Measurements from ENCODE around the gene TYMS. TPM values are rescaled to one million over a fixed set of nuclear protein-coding genes. Genes with fewer than 3 reads are reported as not detected.
A peak's percentile ranks its signal among the peaks of the same experiment; 100 is the strongest.

TYMS gene
- total and polyA plus RNA-seq, 2 donors from 2014 or later: 6.0 to 10.2 TPM

GRCh38 chr18:622289-622688 lies 35.2 kb upstream of the TYMS start:
- no peak overlapping the region for H3K9ac ChIP-seq (ENCODE audit: low read length in 3 of 3)
- H3K4me1 ChIP-seq (ENCODE audit: control insufficient read depth in 2 of 3, insufficient read depth in 2 of 3, low read depth in 1 of 3, low read length in 3 of 3): peaks cover 0 to 2% (median 0%) of the 10 kb centered on the region in 3 donors
- H3K27me3 ChIP-seq (ENCODE audit: control insufficient read depth, insufficient read depth, low read length): no peaks in the 10 kb centered on the region
- DNase-seq (no peak), FAIRE-seq (no peak)
- no peak for TF ChIP-seq CTCF (IDR thresholded peaks at IDR 0.05; ENCODE audit: borderline replicate concordance, extremely low read depth, insufficient read depth)
- H3K9me3 ChIP-seq (ENCODE audit: control insufficient read depth in 2 of 3, insufficient read depth in 1 of 3, low read length in 3 of 3): no peaks in the 10 kb centered on the region
- intact Hi-C loops (cut with DNase I): loop anchor here (10.0 kb wide), 1 partner anchor 213 kb away; no protein-coding TSS in a partner anchor
- H3K27ac ChIP-seq (ENCODE audit: low read depth in 2 of 2, low read length in 2 of 2): no peak overlapping the region
- H3K36me3 ChIP-seq (ENCODE audit: control insufficient read depth in 2 of 3, insufficient read depth in 3 of 3, low read length in 3 of 3): no peaks in the 10 kb centered on the region
- H3K4me3 ChIP-seq (ENCODE audit: low read length in 3 of 3): no peak overlapping the region

GRCh38 chr18:623761-624620 lies 33.5 kb upstream of the TYMS start:
- Histone ChIP-seq H3K27me3 (ENCODE audit: control insufficient read depth, insufficient read depth, low read length) (no peaks in the 10 kb centered on the region), H3K9ac (ENCODE audit: low read length in 3 of 3) (no peak overlapping the region), H3K9me3 (ENCODE audit: control insufficient read depth in 2 of 3, insufficient read depth in 1 of 3, low read length in 3 of 3) (no peaks in the 10 kb centered on the region), H3K27ac (ENCODE audit: low read depth in 2 of 2, low read length in 2 of 2) (no peak overlapping the region), H3K4me3 (ENCODE audit: low read length in 3 of 3) (no peak overlapping the region), H3K36me3 (ENCODE audit: control insufficient read depth in 2 of 3, insufficient read depth in 3 of 3, low read length in 3 of 3) (no peaks in the 10 kb centered on the region), H3K4me1 (ENCODE audit: control insufficient read depth in 2 of 3, insufficient read depth in 2 of 3, low read depth in 1 of 3, low read length in 3 of 3) (peaks cover 0 to 2% (median 0%) of the 10 kb centered on the region in 3 donors)
- FAIRE-seq: peak; percentile 72
- TF ChIP-seq CTCF (IDR thresholded peaks at IDR 0.05; ENCODE audit: borderline replicate concordance, extremely low read depth, insufficient read depth): peak; percentile 61
- intact Hi-C loops (cut with DNase I): loop anchor here (10.0 kb wide), 1 partner anchor 211 kb away; no protein-coding TSS in a partner anchor
- peak in 4 of 5 donors; percentile 67 to 83 (median 70) for DNase-seq

GRCh38 chr18:627231-627630 lies 30.2 kb upstream of the TYMS start:
- peaks cover 0 to 2% (median 0%) of the 10 kb centered on the region in 3 donors for H3K4me1 ChIP-seq (ENCODE audit: control insufficient read depth in 2 of 3, insufficient read depth in 2 of 3, low read depth in 1 of 3, low read length in 3 of 3)
- no peak overlapping the region for H3K27ac ChIP-seq (ENCODE audit: low read depth in 2 of 2, low read length in 2 of 2)
- no peaks in the 10 kb centered on the region for H3K36me3 ChIP-seq (ENCODE audit: control insufficient read depth in 2 of 3, insufficient read depth in 3 of 3, low read length in 3 of 3)
- no peak for DNase-seq
- H3K9ac ChIP-seq (ENCODE audit: low read length in 3 of 3): no peak overlapping the region
- intact Hi-C loops (cut with DNase I): loop anchor here (10.0 kb wide), 1 partner anchor 208 kb away; no protein-coding TSS in a partner anchor
- H3K4me3 ChIP-seq (ENCODE audit: low read length in 3 of 3): no peak overlapping the region
- H3K27me3 ChIP-seq (ENCODE audit: control insufficient read depth, insufficient read depth, low read length): no peaks in the 10 kb centered on the region
- TF ChIP-seq CTCF (IDR thresholded peaks at IDR 0.05; ENCODE audit: borderline replicate concordance, extremely low read depth, insufficient read depth): no peak
- FAIRE-seq: no peak
- H3K9me3 ChIP-seq (ENCODE audit: control insufficient read depth in 2 of 3, insufficient read depth in 1 of 3, low read length in 3 of 3): no peaks in the 10 kb centered on the region

Measured in kidney (tissue), 14 donors.